ENCODE data around the gene SOCS1. TPM values are rescaled to one million over a fixed set of nuclear protein-coding genes. Genes with fewer than 3 reads are reported as not detected.

The SOCS1 gene
- total and polyA plus RNA-seq, 11 donors = 0.63 to 14.8 (median 2.9) TPM

DNA sequence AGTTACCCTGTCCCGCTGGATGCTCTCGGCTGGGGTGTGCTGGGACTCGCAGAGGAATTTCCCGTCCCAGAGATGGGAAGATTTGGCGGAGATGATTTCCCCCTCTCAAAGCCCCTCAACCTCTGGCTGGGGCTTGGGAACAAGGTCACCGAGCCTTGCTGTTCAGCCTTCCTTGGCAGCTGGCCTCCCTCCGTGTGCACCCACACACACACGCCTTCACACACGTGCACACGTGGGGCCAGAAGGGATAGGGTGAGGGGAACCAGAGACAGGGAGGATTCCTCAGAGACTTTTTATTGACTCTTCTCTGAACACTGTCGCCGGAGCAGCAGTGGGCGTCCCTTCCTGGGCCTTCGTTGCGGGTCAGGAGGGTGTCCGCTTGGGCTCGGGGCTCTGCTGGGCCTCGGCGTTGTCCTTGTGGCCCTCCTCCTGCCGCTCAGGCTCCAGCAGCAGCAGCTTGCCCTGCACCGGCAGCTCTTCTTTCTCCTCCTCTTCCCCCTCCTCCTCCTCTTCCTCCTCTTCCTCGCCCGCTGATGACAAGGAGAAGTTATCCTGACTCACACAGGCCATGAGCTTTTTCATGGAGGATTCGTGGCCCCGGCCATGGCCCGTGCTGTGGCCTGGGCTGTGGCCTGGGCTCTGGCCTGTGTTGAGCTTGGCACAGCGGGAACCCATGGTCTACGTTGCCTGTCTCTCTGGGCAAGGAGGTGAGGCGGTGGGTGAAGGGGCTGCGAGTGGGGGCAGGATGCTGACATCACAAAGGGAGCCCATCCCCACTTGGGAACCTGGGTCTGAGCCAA, 17.1 kb upstream of the SOCS1 start, which contains the start of gene PRM3:
PRM3 (minus strand) TSS at position 709 of the 800 bp plus-strand sequence; CDS start at position 675, 34 bp downstream.
- Histone ChIP-seq H3K27me3 (no peaks in the 10 kb centered on the region), H3K9me3 (no peaks in the 10 kb centered on the region), H3K4me1 (no peaks in the 10 kb centered on the region), H3K27ac (no peak within 1 kb of the TSS), H3K4me3 (no peak within 1 kb of the TSS), H3K36me3 (no peaks in the 10 kb centered on the region)
- no peak for ATAC-seq
- intact Hi-C loops (cut with DNase I) = no loop called here
- DNase-seq = no peak
- WGBS, 4 donors = 71 to 81% (median 74%) methylated on average over 26 to 30 of the region's 30 CpGs
- TF ChIP-seq, protein P1, sequence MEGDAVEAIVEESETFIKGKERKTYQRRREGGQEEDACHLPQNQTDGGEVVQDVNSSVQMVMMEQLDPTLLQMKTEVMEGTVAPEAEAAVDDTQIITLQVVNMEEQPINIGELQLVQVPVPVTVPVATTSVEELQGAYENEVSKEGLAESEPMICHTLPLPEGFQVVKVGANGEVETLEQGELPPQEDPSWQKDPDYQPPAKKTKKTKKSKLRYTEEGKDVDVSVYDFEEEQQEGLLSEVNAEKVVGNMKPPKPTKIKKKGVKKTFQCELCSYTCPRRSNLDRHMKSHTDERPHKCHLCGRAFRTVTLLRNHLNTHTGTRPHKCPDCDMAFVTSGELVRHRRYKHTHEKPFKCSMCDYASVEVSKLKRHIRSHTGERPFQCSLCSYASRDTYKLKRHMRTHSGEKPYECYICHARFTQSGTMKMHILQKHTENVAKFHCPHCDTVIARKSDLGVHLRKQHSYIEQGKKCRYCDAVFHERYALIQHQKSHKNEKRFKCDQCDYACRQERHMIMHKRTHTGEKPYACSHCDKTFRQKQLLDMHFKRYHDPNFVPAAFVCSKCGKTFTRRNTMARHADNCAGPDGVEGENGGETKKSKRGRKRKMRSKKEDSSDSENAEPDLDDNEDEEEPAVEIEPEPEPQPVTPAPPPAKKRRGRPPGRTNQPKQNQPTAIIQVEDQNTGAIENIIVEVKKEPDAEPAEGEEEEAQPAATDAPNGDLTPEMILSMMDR (IDR thresholded peaks at IDR 0.05) = no peak
- no peak for TF ChIP-seq POLR2A (IDR thresholded peaks at IDR 0.05)

DNA sequence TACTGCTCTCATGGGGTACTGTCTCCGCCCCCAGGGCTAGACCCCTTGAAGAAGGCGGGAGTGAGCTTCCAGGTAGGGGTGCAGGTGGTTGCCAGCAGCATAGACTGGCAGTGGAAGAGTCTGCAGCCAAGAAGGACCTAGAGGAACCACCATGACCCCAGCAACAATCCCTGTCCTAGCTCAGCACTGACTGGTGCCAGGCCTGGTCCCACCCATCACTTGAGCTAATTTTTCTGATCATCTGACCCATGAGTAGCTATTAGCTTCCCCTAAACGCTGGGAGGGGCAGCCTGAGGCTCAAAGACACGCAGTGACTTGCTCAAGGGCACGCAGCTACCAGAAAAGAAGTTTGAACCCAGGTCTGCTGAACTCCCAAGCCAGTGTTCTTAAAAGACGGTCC, 16.5 kb upstream of the SOCS1 start:
- Histone ChIP-seq H3K27ac (no peak overlapping the region), H3K4me1 (no peaks in the 10 kb centered on the region), H3K9me3 (no peaks in the 10 kb centered on the region), H3K4me3 (no peak overlapping the region), H3K27me3 (no peaks in the 10 kb centered on the region), H3K36me3 (no peaks in the 10 kb centered on the region)
- ATAC-seq = no peak
- intact Hi-C loops (cut with DNase I) = no loop called here
- TF ChIP-seq, protein P1 (IDR thresholded peaks at IDR 0.05) = no peak
- TF ChIP-seq POLR2A (IDR thresholded peaks at IDR 0.05) = no peak
- WGBS, 4 donors = 90 to 92% (median 91%) methylated on average over 4 to 6 of the region's 6 CpGs
- no peak for DNase-seq

DNA sequence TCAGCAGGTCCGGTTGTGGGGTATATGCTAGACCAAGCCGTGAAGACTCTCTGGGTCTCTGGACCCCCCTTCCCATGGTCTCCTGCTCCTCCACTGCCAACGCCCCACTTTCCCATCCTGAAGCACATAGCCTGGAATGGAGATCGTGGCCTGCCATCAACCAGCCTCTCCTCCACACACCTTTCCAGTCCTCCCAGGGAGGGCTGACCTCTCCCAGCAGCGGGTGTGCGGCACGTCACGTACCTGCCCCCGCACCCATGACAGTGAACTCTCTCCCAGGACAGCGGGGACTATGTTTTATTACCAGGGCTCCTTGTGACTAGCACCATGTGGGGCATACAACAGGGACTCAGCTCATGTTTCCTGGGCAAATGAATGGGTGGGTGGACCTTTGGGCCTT, 15.6 kb upstream of the SOCS1 start:
- no peaks in the 10 kb centered on the region for H3K9me3 ChIP-seq
- ATAC-seq (no peak), DNase-seq (no peak)
- H3K4me3 ChIP-seq = no peak overlapping the region
- H3K36me3 ChIP-seq = no peaks in the 10 kb centered on the region
- no peaks in the 10 kb centered on the region for H3K4me1 ChIP-seq
- WGBS, 4 donors = 93 to 96% (median 96%) methylated on average over 10 of the region's 10 CpGs
- H3K27ac ChIP-seq = no peak overlapping the region
- no peaks in the 10 kb centered on the region for H3K27me3 ChIP-seq
- intact Hi-C loops (cut with DNase I) = no loop called here
- TF ChIP-seq POLR2A (IDR thresholded peaks at IDR 0.05) = no peak
- TF ChIP-seq, protein P1 (IDR thresholded peaks at IDR 0.05) = no peak

DNA sequence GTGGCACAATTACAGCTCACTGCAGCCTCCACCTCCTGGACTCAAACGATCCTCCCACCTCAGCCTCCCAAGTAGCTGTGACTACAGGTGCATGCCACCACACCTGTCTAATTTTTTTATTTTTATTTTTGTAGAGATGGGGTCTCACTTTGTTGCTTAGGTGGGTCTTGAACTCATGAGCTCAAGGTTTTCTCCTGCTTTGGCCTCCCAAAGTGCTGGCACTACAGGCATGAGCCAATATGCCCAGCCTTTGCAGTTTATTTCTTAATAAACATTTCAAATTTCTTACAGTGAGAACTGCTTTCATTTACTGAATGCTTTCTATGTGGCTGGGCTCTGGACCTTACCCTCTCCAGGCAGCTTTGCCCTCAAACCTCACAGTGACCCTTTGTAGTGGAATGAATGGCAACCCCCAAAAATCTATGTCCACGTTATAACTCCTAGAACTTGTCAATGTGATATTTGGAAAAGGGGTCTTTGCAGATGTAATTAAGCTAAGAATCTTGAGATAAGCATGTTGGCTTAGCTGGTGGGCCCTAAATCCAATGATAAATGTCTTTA, 14.7 kb upstream of the SOCS1 start:
- no peaks in the 10 kb centered on the region for H3K4me1 ChIP-seq
- H3K9me3 ChIP-seq = no peaks in the 10 kb centered on the region
- DNase-seq = no peak
- no peak overlapping the region for H3K4me3 ChIP-seq
- no peaks in the 10 kb centered on the region for H3K36me3 ChIP-seq
- no peak for ATAC-seq
- no peaks in the 10 kb centered on the region for H3K27me3 ChIP-seq
- intact Hi-C loops (cut with DNase I) = no loop called here
- no peak for TF ChIP-seq POLR2A (IDR thresholded peaks at IDR 0.05)
- TF ChIP-seq, protein P1 (IDR thresholded peaks at IDR 0.05) = no peak
- no peak overlapping the region for H3K27ac ChIP-seq
- WGBS, 4 donors = 93 to 98% (median 95%) methylated on average over 2 of the region's 2 CpGs

Data from heart left ventricle (tissue), 16 donors.